ENCODE measurements around the gene TRIM24. TPM values are rescaled to one million over a fixed set of nuclear protein-coding genes. Genes with fewer than 3 reads are reported as not detected.
A peak's percentile ranks its signal among the peaks of the same experiment; 100 is the strongest.

Gene TRIM24
- total and polyA plus RNA-seq, 2 of the 13 experiments (the other 11 are each of a cell fraction or from before 2014, with no cell fraction given), result 100 to 106 TPM

DNA sequence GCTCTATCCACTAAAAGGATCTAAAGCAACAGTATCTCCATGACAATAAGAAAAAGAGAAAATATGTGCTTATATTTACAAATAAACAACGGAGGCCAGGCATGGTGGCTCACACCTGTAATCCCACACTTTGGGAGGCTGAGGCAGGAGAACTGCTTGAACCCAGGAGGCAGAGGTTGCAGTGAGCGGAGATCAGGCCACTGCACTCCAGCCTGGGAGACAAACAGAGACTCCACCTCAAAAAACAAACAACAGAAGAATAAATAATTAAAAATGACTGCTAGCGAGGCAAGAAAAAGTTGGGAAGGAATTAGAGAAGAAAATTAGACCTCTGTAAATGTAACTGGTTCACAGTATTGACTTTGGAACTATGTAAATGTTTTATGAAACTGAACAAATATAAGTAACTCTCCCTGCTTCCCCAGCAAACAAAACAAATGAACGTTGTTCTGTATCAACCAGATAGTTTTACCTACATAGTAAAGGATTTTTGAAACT lies 17.1 kb downstream of the TRIM24 start (continued):
- TF ChIP-seq, protein P1, sequence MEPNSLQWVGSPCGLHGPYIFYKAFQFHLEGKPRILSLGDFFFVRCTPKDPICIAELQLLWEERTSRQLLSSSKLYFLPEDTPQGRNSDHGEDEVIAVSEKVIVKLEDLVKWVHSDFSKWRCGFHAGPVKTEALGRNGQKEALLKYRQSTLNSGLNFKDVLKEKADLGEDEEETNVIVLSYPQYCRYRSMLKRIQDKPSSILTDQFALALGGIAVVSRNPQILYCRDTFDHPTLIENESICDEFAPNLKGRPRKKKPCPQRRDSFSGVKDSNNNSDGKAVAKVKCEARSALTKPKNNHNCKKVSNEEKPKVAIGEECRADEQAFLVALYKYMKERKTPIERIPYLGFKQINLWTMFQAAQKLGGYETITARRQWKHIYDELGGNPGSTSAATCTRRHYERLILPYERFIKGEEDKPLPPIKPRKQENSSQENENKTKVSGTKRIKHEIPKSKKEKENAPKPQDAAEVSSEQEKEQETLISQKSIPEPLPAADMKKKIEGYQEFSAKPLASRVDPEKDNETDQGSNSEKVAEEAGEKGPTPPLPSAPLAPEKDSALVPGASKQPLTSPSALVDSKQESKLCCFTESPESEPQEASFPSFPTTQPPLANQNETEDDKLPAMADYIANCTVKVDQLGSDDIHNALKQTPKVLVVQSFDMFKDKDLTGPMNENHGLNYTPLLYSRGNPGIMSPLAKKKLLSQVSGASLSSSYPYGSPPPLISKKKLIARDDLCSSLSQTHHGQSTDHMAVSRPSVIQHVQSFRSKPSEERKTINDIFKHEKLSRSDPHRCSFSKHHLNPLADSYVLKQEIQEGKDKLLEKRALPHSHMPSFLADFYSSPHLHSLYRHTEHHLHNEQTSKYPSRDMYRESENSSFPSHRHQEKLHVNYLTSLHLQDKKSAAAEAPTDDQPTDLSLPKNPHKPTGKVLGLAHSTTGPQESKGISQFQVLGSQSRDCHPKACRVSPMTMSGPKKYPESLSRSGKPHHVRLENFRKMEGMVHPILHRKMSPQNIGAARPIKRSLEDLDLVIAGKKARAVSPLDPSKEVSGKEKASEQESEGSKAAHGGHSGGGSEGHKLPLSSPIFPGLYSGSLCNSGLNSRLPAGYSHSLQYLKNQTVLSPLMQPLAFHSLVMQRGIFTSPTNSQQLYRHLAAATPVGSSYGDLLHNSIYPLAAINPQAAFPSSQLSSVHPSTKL (CRISPR knock-in tag; IDR thresholded peaks at IDR 0.05), result peak; percentile 75
- TF ChIP-seq, protein P2, sequence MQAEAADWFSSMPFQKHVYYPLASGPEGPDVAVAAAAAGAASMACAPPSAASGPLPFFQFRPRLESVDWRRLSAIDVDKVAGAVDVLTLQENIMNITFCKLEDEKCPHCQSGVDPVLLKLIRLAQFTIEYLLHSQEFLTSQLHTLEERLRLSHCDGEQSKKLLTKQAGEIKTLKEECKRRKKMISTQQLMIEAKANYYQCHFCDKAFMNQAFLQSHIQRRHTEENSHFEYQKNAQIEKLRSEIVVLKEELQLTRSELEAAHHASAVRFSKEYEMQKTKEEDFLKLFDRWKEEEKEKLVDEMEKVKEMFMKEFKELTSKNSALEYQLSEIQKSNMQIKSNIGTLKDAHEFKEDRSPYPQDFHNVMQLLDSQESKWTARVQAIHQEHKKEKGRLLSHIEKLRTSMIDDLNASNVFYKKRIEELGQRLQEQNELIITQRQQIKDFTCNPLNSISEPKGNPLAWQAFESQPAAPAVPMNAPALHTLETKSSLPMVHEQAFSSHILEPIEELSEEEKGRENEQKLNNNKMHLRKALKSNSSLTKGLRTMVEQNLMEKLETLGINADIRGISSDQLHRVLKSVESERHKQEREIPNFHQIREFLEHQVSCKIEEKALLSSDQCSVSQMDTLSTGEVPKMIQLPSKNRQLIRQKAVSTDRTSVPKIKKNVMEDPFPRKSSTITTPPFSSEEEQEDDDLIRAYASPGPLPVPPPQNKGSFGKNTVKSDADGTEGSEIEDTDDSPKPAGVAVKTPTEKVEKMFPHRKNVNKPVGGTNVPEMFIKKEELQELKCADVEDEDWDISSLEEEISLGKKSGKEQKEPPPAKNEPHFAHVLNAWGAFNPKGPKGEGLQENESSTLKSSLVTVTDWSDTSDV (CRISPR knock-in tag; IDR thresholded peaks at IDR 0.05), result no peak
- TF ChIP-seq, protein P3, sequence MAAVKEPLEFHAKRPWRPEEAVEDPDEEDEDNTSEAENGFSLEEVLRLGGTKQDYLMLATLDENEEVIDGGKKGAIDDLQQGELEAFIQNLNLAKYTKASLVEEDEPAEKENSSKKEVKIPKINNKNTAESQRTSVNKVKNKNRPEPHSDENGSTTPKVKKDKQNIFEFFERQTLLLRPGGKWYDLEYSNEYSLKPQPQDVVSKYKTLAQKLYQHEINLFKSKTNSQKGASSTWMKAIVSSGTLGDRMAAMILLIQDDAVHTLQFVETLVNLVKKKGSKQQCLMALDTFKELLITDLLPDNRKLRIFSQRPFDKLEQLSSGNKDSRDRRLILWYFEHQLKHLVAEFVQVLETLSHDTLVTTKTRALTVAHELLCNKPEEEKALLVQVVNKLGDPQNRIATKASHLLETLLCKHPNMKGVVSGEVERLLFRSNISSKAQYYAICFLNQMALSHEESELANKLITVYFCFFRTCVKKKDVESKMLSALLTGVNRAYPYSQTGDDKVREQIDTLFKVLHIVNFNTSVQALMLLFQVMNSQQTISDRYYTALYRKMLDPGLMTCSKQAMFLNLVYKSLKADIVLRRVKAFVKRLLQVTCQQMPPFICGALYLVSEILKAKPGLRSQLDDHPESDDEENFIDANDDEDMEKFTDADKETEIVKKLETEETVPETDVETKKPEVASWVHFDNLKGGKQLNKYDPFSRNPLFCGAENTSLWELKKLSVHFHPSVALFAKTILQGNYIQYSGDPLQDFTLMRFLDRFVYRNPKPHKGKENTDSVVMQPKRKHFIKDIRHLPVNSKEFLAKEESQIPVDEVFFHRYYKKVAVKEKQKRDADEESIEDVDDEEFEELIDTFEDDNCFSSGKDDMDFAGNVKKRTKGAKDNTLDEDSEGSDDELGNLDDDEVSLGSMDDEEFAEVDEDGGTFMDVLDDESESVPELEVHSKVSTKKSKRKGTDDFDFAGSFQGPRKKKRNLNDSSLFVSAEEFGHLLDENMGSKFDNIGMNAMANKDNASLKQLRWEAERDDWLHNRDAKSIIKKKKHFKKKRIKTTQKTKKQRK (IDR thresholded peaks at IDR 0.05; ENCODE audit: low read length), result no peak
- TF ChIP-seq TOPORS (CRISPR knock-in tag; IDR thresholded peaks at IDR 0.05) (no peak), KLF12 (CRISPR knock-in tag; IDR thresholded peaks at IDR 0.05; ENCODE audit: borderline replicate concordance) (peak; percentile 62), ZNF337 (CRISPR knock-in tag; IDR thresholded peaks at IDR 0.05; ENCODE audit: borderline replicate concordance, low read depth) (no peak), ERF (CRISPR knock-in tag; IDR thresholded peaks at IDR 0.05) (0 out of 2 replicates have a peak, but pooled peaks have one; percentile 29), ZNF670 (CRISPR knock-in tag; IDR thresholded peaks at IDR 0.05; ENCODE audit: borderline replicate concordance) (no peak), ZSCAN29 (CRISPR knock-in tag; conservative IDR thresholded peaks at IDR 0.05) (peak; percentile 56; the same call in 1 of the 2 replicates), NFIC (IDR thresholded peaks at IDR 0.05; ENCODE audit: low read length) (peak; percentile 74; the same call in 1 of the 2 replicates), ZNF577 (CRISPR knock-in tag; IDR thresholded peaks at IDR 0.05; ENCODE audit: borderline replicate concordance, low read depth) (no peak)
- TF ChIP-seq, protein P4, sequence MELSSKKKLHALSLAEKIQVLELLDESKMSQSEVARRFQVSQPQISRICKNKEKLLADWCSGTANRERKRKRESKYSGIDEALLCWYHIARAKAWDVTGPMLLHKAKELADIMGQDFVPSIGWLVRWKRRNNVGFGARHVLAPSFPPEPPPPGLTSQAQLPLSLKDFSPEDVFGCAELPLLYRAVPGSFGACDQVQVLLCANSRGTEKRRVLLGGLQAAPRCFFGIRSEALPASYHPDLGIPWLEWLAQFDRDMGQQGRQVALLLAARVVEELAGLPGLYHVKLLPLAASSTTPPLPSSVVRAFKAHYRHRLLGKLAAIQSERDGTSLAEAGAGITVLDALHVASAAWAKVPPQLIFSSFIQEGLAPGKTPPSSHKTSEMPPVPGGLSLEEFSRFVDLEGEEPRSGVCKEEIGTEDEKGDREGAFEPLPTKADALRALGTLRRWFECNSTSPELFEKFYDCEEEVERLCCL (CRISPR knock-in tag; IDR thresholded peaks at IDR 0.05; ENCODE audit: borderline replicate concordance), result no peak
- TF ChIP-seq, protein P5, sequence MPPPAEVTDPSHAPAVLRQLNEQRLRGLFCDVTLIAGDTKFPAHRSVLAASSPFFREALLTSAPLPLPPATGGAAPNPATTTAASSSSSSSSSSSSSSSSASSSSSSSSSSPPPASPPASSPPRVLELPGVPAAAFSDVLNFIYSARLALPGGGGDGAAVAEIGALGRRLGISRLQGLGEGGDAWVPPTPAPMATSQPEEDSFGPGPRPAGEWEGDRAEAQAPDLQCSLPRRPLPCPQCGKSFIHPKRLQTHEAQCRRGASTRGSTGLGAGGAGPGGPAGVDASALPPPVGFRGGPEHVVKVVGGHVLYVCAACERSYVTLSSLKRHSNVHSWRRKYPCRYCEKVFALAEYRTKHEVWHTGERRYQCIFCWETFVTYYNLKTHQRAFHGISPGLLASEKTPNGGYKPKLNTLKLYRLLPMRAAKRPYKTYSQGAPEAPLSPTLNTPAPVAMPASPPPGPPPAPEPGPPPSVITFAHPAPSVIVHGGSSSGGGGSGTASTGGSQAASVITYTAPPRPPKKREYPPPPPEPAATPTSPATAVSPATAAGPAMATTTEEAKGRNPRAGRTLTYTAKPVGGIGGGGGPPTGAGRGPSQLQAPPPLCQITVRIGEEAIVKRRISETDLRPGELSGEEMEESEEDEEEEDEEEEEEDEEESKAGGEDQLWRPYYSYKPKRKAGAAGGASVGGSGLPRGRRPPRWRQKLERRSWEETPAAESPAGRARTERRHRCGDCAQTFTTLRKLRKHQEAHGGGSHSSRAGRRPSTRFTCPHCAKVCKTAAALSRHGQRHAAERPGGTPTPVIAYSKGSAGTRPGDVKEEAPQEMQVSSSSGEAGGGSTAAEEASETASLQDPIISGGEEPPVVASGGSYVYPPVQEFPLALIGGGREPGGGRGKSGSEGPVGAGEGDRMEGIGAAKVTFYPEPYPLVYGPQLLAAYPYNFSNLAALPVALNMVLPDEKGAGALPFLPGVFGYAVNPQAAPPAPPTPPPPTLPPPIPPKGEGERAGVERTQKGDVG (CRISPR knock-in tag; IDR thresholded peaks at IDR 0.05; ENCODE audit: borderline replicate concordance), result no peak
